Adipocyte (in vitro differentiated cells): Measurements from ENCODE around the gene MDFI.
"Not testable (repeated sequence)": the region's sequence is repeated elsewhere in the genome, so short reads cannot be mapped to it uniquely, and the experiment has no call there.

Experiments used
- DNase-seq: peaks from one replicate; pipeline ENCODE4 v3.0.0-alpha.2; 2015; ENCODE audit warnings: low read depth
- H3K27me3 ChIP-seq: replicated peaks from 2 replicates; pipeline ENCODE4 v1.7.0; 2013; ENCODE audit warnings: mild to moderate bottlenecking, low read length, moderate library complexity; ENCODE audit not compliant: control insufficient read depth, insufficient read depth
- H3K36me3 ChIP-seq: 2 replicates; pipeline ENCODE4 v1.7.0; 2013; ENCODE audit warnings: low read length, mild to moderate bottlenecking, moderate library complexity; ENCODE audit not compliant: control insufficient read depth, insufficient read depth, severe bottlenecking
- H3K4me1 ChIP-seq: 2 replicates; pipeline ENCODE4 v1.7.0; 2013; ENCODE audit warnings: mild to moderate bottlenecking, low read length, moderate library complexity; ENCODE audit not compliant: control insufficient read depth, insufficient read depth
- H3K4me3 ChIP-seq: 2 replicates; pipeline ENCODE4 v1.7.0; 2013; ENCODE audit warnings: mild to moderate bottlenecking, low read length, moderate library complexity
- H3K9ac ChIP-seq: 2 replicates; pipeline ENCODE4 v1.7.0; 2013; ENCODE audit warnings: mild to moderate bottlenecking, low read length, moderate library complexity
- H3K9me3 ChIP-seq: 2 replicates; pipeline ENCODE4 v1.7.0; 2013; ENCODE audit warnings: mild to moderate bottlenecking, low read length, moderate library complexity; ENCODE audit not compliant: control insufficient read depth

The MDFI gene

GRCh38 chr6:41604006-41604405 lies 34.3 kb upstream of the MDFI start:
- no peak for DNase-seq
- Histone ChIP-seq H3K4me1 (peaks cover 19% of the 10 kb centered on the region), H3K36me3 (no peaks in the 10 kb centered on the region), H3K4me3 (no peak overlapping the region), H3K9ac (peak overlapping the region; percentile 19), H3K9me3 (no peaks in the 10 kb centered on the region), H3K27me3 (peaks cover 7% of the 10 kb centered on the region)

- Histone ChIP-seq H3K27me3 (peaks cover 7% of the 10 kb centered on the region), H3K4me3 (no peak overlapping the region), H3K4me1 (peaks cover 19% of the 10 kb centered on the region), H3K36me3 (no peaks in the 10 kb centered on the region), H3K9ac (no peak overlapping the region), H3K9me3 (no peaks in the 10 kb centered on the region)
- DNase-seq = no peak
Observed at GRCh38 chr6:41605649-41606048, 32.6 kb upstream of the MDFI start.

- DNase-seq = no peak
- Histone ChIP-seq H3K4me3 (no peak overlapping the region), H3K27me3 (peaks cover 7% of the 10 kb centered on the region), H3K9ac (no peak overlapping the region), H3K4me1 (peaks cover 12% of the 10 kb centered on the region), H3K36me3 (no peaks in the 10 kb centered on the region), H3K9me3 (no peaks in the 10 kb centered on the region)
Observed at GRCh38 chr6:41607036-41607435, 31.2 kb upstream of the MDFI start.

- no peak for DNase-seq
- Histone ChIP-seq H3K27me3 (peaks cover 7% of the 10 kb centered on the region), H3K9me3 (peaks cover 5% of the 10 kb centered on the region), H3K36me3 (no peaks in the 10 kb centered on the region), H3K4me1 (peaks cover 5% of the 10 kb centered on the region), H3K9ac (no peak overlapping the region), H3K4me3 (no peak overlapping the region)
Observed at GRCh38 chr6:41607736-41608135, 30.5 kb upstream of the MDFI start.

GRCh38 chr6:41608443-41609151 lies 29.7 kb upstream of the MDFI start:
- no peak for DNase-seq
- Histone ChIP-seq H3K36me3 (no peaks in the 10 kb centered on the region), H3K4me3 (no peak overlapping the region), H3K27me3 (peaks cover 11% of the 10 kb centered on the region), H3K9ac (no peak overlapping the region), H3K9me3 (peaks cover 10% of the 10 kb centered on the region), H3K4me1 (no peaks in the 10 kb centered on the region)

GRCh38 chr6:41614715-41615114 lies 23.6 kb upstream of the MDFI start:
- no peak for DNase-seq
- peaks cover 20% of the 10 kb centered on the region for H3K9me3 ChIP-seq
- no peak overlapping the region for H3K4me3 ChIP-seq
- H3K27me3 ChIP-seq = peaks cover 24% of the 10 kb centered on the region
- no peaks in the 10 kb centered on the region for H3K4me1 ChIP-seq
- no peaks in the 10 kb centered on the region for H3K36me3 ChIP-seq
- no peak overlapping the region for H3K9ac ChIP-seq

- H3K27me3 ChIP-seq = peaks cover 24% of the 10 kb centered on the region
- no peaks in the 10 kb centered on the region for H3K4me1 ChIP-seq
- peaks cover 20% of the 10 kb centered on the region for H3K9me3 ChIP-seq
- no peak for DNase-seq
- H3K4me3 ChIP-seq = no peak overlapping the region
- no peak overlapping the region for H3K9ac ChIP-seq
- no peaks in the 10 kb centered on the region for H3K36me3 ChIP-seq
Observed at GRCh38 chr6:41615311-41615710, 23.0 kb upstream of the MDFI start.

GRCh38 chr6:41618598-41618997 lies 19.7 kb upstream of the MDFI start:
- Histone ChIP-seq H3K4me1 (no peaks in the 10 kb centered on the region), H3K9me3 (peaks cover 34% of the 10 kb centered on the region), H3K4me3 (no peak overlapping the region), H3K9ac (no peak overlapping the region), H3K27me3 (peaks cover 21% of the 10 kb centered on the region), H3K36me3 (no peaks in the 10 kb centered on the region)
- DNase-seq = no peak

- H3K4me1 ChIP-seq, H3K4me3 ChIP-seq, DNase-seq, H3K9ac ChIP-seq, H3K36me3 ChIP-seq: not testable (repeated sequence)
- Histone ChIP-seq H3K27me3 (peaks cover 16% of the 10 kb centered on the region), H3K9me3 (peaks cover 28% of the 10 kb centered on the region)
Observed at GRCh38 chr6:41619193-41619592, 19.1 kb upstream of the MDFI start.

GRCh38 chr6:41621367-41621766 lies 16.9 kb upstream of the MDFI start:
- Histone ChIP-seq H3K27me3 (peaks cover 12% of the 10 kb centered on the region), H3K9me3 (peaks cover 24% of the 10 kb centered on the region), H3K36me3 (no peaks in the 10 kb centered on the region), H3K4me1 (no peaks in the 10 kb centered on the region), H3K4me3 (no peak overlapping the region), H3K9ac (no peak overlapping the region)
- no peak for DNase-seq

- Histone ChIP-seq H3K36me3 (no peaks in the 10 kb centered on the region), H3K9me3 (peaks cover 24% of the 10 kb centered on the region), H3K9ac (no peak overlapping the region), H3K4me1 (no peaks in the 10 kb centered on the region), H3K27me3 (peaks cover 15% of the 10 kb centered on the region), H3K4me3 (no peak overlapping the region)
- DNase-seq = peak; percentile 14
Observed at GRCh38 chr6:41621802-41622201, 16.5 kb upstream of the MDFI start.
